Stimulated activated CD4-positive, alpha-beta T cell treated with anti-CD3 and anti-CD28 coated beads, Interleukin-1b, Interleukin-23, amount 100 ng/mL, for 48 hours (primary cell): ENCODE measurements around the gene CROCC2.
A peak's percentile ranks its signal among the peaks of the same experiment; 100 is the strongest.

Experiments used
- DNase-seq: peaks from one replicate; pipeline ENCODE4 v3.0.0-alpha.2; 2020

Gene CROCC2

GRCh38 chr2:241003830-241004564 lies 97.9 kb downstream of the CROCC2 start:
- no peak for DNase-seq

- DNase-seq: no peak
Observed at GRCh38 chr2:241005569-241005968, 99.4 kb downstream of the CROCC2 start.

- no peak for DNase-seq
Observed at GRCh38 chr2:241006412-241006811, 100.3 kb downstream of the CROCC2 start.

GRCh38 chr2:241007111-241007510 lies 101.0 kb downstream of the CROCC2 start:
- DNase-seq: no peak

- no peak for DNase-seq
Observed at GRCh38 chr2:241007880-241008710, 102.0 kb downstream of the CROCC2 start.

- no peak for DNase-seq
Observed at GRCh38 chr2:241008711-241009121, 102.6 kb downstream of the CROCC2 start.

GRCh38 chr2:241009191-241009590 lies 103.1 kb downstream of the CROCC2 start:
- no peak for DNase-seq

GRCh38 chr2:241009601-241010530 lies 103.7 kb downstream of the CROCC2 start:
- peak; percentile 42 for DNase-seq

- no peak for DNase-seq
Observed at GRCh38 chr2:241010531-241011295, 104.6 kb downstream of the CROCC2 start.

GRCh38 chr2:241011296-241011600 lies 105.1 kb downstream of the CROCC2 start:
- no peak for DNase-seq

GRCh38 chr2:241011751-241012510 lies 105.8 kb downstream of the CROCC2 start:
- no peak for DNase-seq

- no peak for DNase-seq
Observed at GRCh38 chr2:241014224-241014623, 108.1 kb downstream of the CROCC2 start.

GRCh38 chr2:241014764-241015163 lies 108.6 kb downstream of the CROCC2 start:
- no peak for DNase-seq

- no peak for DNase-seq
Observed at GRCh38 chr2:241015439-241015838, 109.3 kb downstream of the CROCC2 start.

GRCh38 chr2:241017228-241017940 lies 111.2 kb downstream of the CROCC2 start:
- DNase-seq: no peak

- DNase-seq: no peak
Observed at GRCh38 chr2:241018051-241018891, 112.1 kb downstream of the CROCC2 start.

- no peak for DNase-seq
Observed at GRCh38 chr2:241019441-241020139, 113.5 kb downstream of the CROCC2 start.

GRCh38 chr2:241020201-241020600 lies 114.1 kb downstream of the CROCC2 start:
- DNase-seq: no peak

- DNase-seq: no peak
Observed at GRCh38 chr2:241020629-241021190, 114.6 kb downstream of the CROCC2 start.
